IPS-15b (cell line): Measurements from ENCODE around the gene DLL1.

Experiments used
- H3K27me3 ChIP-seq: one replicate; pipeline ENCODE4 v1.6.1; 2013; ENCODE audit warnings: low read length; ENCODE audit not compliant: control insufficient read depth, insufficient read depth
- H3K36me3 ChIP-seq: one replicate; pipeline ENCODE4 v1.6.1; 2013; ENCODE audit warnings: low read length; ENCODE audit not compliant: control insufficient read depth, insufficient read depth
- H3K4me1 ChIP-seq: one replicate; pipeline ENCODE4 v1.6.1; 2013; ENCODE audit warnings: mild to moderate bottlenecking, low read length; ENCODE audit not compliant: control insufficient read depth, insufficient read depth
- H3K4me3 ChIP-seq: one replicate; pipeline ENCODE4 v1.5.1; 2013; ENCODE audit warnings: low read depth, low read length
- H3K9ac ChIP-seq: one replicate; pipeline ENCODE4 v1.6.1; 2013; ENCODE audit warnings: low read depth, mild to moderate bottlenecking, low read length
- H3K9me3 ChIP-seq: one replicate; pipeline ENCODE4 v1.6.1; 2013; ENCODE audit warnings: mild to moderate bottlenecking, low read length; ENCODE audit not compliant: control insufficient read depth, insufficient read depth

DLL1 gene

GRCh38 chr6:170236131-170236836 is 54.6 kb downstream of the DLL1 start:
- H3K4me3 ChIP-seq: no peak overlapping the region
- no peaks in the 10 kb centered on the region for H3K27me3 ChIP-seq
- H3K36me3 ChIP-seq: peaks cover 3% of the 10 kb centered on the region
- no peaks in the 10 kb centered on the region for H3K9me3 ChIP-seq
- no peak overlapping the region for H3K9ac ChIP-seq
- peaks cover 4% of the 10 kb centered on the region for H3K4me1 ChIP-seq

DNA sequence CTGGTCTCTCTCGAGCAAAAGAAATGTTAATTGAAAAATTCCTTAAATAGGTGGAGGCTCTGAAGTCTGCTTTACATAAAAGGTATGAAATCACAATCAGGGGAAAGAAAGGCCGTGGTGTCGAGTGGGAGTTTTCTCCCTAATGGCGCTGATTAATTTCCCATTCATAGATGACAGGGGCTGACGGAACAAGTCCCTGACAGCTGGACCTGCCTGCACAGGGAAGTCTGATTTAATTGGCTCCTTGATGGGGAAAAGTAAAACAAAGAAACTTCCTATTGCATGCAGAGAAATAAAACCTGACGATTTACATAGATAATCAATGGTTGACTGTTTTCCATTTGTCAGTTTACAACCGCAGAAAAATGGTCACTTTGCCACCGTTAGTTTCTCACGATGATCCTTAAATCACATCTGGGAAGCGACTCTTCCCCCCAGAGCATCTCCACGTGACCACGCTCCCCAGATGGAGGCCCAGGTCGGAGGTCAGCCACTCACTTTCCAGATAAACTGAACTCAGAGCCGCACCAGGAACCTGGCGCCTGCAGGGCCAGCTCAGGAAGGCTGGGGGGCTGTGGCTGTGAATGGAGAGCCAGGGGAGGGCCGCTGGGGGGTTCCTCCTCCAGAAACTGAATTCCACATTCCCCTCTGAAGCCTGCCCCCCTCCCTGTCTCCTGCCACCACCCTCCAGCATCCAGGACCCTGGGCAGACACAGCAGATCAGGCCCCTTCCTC is 55.3 kb downstream of the DLL1 start:
- peaks cover 3% of the 10 kb centered on the region for H3K36me3 ChIP-seq
- H3K9ac ChIP-seq: no peak overlapping the region
- H3K4me1 ChIP-seq: peaks cover 4% of the 10 kb centered on the region

GRCh38 chr6:170234419-170234818 is 56.5 kb downstream of the DLL1 start:
- H3K36me3 ChIP-seq: peaks cover 3% of the 10 kb centered on the region
- H3K4me1 ChIP-seq: peaks cover 4% of the 10 kb centered on the region
- no peak overlapping the region for H3K9ac ChIP-seq
- H3K9me3 ChIP-seq: no peaks in the 10 kb centered on the region
- no peak overlapping the region for H3K4me3 ChIP-seq
- no peaks in the 10 kb centered on the region for H3K27me3 ChIP-seq

More for the DNA sequence above, 55.3 kb downstream of the DLL1 start:
- Histone ChIP-seq H3K9me3 (no peaks in the 10 kb centered on the region), H3K4me3 (no peak overlapping the region), H3K27me3 (no peaks in the 10 kb centered on the region)

GRCh38 chr6:170233286-170234205 is 57.3 kb downstream of the DLL1 start:
- peaks cover 3% of the 10 kb centered on the region for H3K36me3 ChIP-seq
- H3K4me3 ChIP-seq: no peak overlapping the region
- no peak overlapping the region for H3K9ac ChIP-seq
- H3K9me3 ChIP-seq: no peaks in the 10 kb centered on the region
- H3K27me3 ChIP-seq: no peaks in the 10 kb centered on the region
- peaks cover 4% of the 10 kb centered on the region for H3K4me1 ChIP-seq
